Stimulated activated CD4-positive, alpha-beta T cell treated with anti-CD3 and anti-CD28 coated beads, Interleukin-2, amount 100 ng/mL, for 4 hours (primary cell): ENCODE results near the gene ANXA2R.
"Not testable (repeated sequence)": the region's sequence is repeated elsewhere in the genome, so short reads cannot be mapped to it uniquely, and the experiment has no call there.

Source experiments
- DNase-seq: peaks from one replicate; pipeline ENCODE4 v3.0.0-alpha.2; 2020; ENCODE audit warnings: low read depth

The ANXA2R gene

DNA sequence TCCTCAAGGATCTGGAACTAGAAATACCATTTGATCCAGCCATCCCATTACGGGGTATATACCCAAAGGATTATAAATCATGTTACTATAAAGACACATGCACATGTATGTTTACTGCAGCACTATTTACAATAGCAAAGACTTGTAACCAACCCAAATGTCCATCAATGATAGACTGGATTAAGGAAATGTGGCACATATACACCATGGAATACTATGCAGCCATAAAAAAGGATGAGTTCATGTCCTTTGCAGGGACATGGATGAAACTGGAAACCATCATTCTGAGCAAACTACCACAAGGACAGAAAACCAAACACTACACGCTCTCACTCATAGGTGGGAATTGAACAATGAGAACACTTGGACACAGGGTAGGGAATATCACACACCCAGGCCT, 19.9 kb upstream of the ANXA2R start:
- DNase-seq = not testable (repeated sequence)

DNA sequence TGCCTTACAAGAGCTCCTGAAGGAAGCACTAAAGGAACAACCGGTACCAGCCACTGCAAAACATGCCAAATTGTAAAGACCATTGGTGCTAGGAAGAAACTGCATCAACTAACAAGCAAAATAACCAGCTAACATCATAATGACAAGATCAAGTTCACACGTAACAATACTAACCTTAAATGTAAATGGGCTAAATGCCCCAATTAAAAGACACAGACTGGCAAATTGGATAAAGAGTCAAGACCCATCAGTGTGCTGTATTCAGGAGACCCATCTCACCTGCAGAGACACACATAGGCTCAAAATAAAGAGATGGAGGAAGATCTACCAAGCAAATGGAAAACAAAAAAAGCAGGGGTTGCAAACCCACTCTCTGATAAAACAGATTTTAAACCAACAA, 15.0 kb upstream of the ANXA2R start:
- not testable (repeated sequence) for DNase-seq

GRCh38 chr5:43051684-43052083, 11.6 kb upstream of the ANXA2R start:
- no peak for DNase-seq

GRCh38 chr5:43050384-43050783, 10.3 kb upstream of the ANXA2R start:
- DNase-seq = no peak

- no peak for DNase-seq
Measured at GRCh38 chr5:43049236-43049635, 9.1 kb upstream of the ANXA2R start.

DNA sequence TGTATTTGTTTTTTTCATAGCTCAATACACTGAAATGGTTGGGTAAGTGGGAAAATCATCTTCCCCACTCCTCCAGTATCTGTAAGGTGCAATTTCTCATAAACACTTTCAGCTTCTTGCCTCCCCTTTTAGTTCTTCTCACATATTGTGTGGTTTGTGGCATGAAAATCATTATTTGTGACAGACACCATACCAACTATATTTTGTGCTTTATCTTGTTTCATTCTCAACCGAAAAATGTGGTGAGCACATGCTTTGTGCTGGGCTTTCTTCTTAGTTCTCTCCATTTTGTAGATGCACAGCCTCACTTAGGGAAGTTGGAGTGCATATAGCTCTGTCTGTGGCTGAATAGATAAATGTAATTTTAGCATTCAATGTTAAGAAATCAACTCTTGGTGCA, 6.4 kb upstream of the ANXA2R start:
- no peak for DNase-seq

DNA sequence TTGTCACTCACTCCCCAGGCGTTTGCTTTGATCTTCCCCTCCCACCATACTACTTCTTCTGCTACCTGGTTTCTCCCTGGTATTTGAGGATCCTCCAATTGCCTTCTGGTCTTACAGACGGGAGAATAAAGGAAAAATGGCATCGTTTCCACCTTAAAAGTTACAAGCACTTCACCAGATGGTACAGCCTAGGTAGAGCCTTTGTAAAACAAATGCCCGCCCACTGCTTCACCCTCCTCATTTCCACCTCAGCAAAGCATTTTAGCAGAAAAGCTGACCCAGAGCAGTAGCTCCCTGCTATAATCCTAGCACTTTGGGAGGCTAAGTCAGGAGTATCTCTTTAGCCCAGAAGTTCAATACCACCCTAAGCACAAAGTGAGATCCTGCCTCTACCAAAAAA, 5.1 kb upstream of the ANXA2R start:
- no peak for DNase-seq

GRCh38 chr5:43044181-43044914, 4.2 kb upstream of the ANXA2R start:
- no peak for DNase-seq

DNA sequence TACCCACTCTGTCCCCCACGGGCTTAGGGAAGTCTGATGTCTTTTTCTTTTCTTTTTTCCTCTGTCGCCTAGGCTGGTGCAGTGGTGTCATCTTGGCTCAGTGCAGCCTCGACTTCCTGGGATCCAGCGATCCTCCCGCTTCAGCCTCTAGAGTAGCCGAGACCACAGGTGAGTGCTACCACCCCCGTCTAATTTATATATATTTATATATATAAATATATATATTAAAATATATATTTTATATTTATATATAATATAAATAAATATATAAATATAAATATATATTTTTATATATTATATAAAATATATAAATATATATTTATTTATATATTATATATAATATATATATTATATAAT, 3.3 kb upstream of the ANXA2R start:
- DNase-seq = no peak

DNA sequence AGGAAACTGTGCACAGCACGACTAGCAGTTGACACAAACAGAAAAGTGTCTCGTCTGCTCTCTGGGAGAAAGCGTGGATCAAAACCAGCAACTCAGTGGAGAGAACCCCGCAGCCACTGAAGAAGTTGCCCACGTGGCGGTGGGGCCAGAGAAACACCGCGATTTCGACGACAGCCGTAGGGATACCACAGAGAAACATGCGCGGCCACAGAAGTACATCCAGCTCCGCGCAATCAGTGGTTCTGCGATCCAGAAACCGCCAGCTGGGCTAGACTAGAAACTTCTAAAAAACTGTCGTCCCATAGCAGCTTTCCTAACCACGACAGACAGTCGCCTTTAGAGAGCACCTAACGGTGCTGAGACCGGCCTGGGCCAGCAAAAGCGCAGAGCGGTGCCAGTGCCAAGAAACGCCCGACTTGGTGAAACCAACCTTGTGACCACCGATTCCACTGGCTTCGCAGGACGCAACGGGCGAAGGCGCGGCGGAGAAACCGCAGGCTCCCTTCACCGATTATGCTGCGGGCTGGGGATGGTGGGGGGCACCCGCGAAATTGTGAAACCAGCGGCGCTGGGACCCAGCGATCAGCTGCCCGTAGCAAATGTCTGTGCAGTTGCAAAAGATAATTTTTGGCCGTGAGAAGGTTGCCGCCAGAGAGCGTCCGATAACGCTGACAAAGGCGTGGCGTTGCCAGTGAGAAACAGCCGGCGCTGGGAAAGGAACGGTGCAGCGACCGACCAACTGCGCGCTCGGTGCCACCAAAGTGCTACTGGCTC, 2.7 kb upstream of the ANXA2R start:
- peak; percentile 49 for DNase-seq

DNA sequence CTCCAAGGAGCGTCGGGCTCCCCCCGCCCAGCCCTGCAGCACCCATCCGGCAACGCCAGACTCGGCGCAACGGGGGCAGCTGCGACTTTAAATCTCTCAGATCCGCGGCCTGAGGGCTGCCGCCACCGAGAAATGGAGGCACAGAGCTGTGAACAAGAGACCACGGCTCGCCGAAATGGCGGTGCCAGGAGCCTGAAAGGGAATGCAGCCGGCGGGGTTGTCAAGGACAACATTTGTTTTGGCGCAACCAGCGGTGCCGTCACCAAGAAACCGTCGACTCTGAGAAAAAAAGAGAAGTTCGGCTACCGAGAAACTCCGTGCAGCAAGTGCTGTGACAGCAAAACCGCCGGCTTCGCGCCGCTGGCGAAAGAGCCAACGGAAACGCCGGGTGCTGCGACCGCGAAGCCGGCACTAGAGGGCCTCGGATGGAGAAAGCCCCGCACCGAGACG, 2.1 kb upstream of the ANXA2R start:
- peak; percentile 58 for DNase-seq

DNA sequence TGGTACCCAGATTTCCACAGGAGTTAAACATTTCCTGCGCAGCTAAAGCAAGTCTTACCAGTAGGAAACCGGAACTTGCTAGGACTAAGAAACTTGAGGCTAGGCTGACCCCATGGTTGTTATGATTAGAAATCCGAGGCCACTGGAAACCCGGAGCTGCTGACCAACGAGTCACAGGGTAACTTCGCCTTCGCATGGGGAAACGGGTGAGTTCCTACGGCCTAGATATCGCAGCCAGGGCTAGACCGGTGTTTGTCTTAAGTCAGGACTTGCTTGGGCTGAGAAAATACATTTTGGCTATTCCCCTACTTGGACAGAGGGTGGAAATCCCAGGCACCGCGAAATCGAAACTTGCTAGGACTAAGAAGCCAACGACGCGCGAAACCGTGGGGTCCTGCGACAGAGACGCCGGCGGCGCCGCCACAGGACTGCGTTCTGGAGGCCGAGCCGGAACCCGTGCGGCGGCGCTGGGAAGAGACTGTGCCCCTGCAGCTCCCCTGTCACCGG, 1.6 kb upstream of the ANXA2R start:
- DNase-seq = peak; percentile 52

- no peak for DNase-seq
Measured at GRCh38 chr5:43041110-43041668, 1.1 kb upstream of the ANXA2R start.

GRCh38 chr5:43039471-43040286, 440 bp downstream of the ANXA2R start:
- DNase-seq = peak; percentile 52

DNA sequence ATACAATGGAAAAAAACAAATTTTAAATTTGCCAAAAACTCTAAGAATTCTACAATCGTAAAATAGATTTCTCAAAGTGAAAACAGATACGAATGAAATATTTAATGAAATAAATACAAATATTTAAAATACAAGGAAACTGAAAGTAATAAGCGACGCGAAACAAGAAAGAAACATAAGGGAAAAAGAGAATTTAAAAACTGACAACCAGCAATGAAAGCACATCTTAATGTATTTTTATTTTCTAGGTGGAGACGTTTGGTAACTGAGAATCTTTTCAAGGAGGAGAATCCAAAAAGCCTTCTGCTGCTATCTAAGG, 1.0 kb downstream of the ANXA2R start:
- DNase-seq = no peak

DNA sequence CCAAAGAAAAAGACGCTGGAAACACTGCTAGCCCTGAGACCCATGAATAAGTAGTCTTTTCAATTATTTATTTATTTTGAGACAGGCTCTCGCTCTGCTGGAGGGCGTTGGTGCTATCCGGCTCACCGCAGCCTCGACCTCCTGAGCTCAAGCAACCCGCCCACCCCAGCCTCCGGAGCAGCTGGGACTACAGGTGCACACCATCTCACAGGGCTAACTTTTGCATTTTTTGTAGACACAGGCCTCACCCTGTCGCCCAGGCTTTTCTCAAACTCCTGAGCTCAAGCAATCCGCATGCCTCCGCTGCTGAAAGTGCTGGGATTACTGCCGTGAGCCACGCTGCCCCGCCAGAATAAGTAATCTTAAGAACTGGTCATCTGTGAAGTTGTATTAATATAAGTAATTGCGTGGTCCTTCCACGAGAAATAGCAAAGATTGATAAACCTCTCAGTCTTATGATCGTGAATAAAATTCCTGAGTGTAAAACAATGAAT, 1.6 kb downstream of the ANXA2R start:
- DNase-seq = no peak

DNA sequence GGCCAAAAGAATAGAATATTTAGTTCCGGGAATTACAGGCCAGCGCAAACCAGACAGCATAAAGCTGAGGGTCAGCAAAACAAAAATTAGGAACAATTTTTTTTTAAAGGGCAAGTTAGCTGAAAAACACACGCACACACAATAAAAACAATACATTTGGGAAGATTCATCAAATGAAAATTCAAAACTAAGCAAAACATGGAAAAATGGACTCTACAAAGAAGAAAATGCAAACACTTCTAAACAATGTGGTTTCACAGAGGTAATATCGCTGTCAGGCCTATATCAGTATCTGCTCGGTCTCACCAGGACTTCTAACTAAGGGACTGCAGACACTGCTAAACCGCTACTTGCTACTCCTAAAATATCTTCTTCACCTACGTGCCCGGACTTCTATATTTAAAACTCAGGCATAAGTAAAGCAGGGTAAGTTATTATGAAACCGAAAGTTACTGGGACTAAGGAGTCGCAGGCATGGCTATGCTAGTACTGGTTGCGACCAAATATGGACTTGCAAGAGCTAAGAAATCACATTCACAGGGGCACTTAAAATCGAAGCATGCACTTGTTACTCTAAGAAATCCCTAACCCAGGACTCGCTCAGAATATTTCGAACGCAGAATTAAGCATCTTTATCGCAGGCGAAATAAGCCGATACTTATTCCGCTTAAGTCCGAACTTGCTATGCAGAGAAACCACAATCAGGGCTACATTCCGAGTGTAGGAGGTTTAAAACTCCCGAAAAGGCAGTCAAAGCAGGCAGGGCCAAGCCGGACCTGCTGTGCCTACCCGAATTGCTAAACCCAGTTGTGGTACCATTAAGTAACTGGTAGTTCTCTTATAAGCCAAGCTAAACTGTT, 2.3 kb downstream of the ANXA2R start:
- no peak for DNase-seq

- no peak for DNase-seq
Measured at GRCh38 chr5:43036856-43037635, 3.1 kb downstream of the ANXA2R start.

DNA sequence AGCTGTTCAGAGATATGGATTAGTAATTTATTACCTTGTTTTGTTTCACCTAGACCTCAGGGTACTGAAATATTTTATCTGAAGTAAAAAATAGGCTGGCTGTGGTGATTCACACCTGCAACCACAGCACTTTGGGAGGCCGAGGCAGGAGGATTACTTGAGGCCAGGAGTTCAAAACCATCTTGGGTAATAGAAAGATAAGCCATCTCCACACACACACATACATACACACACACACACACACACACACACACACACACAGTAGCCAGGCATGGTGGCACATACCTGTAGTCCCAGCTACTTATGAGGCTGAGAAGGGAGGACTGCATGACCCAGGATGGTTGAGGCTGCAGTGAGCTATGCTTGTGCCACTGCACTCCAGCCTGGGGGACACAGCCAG, 3.7 kb downstream of the ANXA2R start:
- DNase-seq = no peak

GRCh38 chr5:43034591-43034968, 5.5 kb downstream of the ANXA2R start:
- DNase-seq = no peak
